Measurements from ENCODE around the gene CFH. TPM values are rescaled to one million over a fixed set of nuclear protein-coding genes. Genes with fewer than 3 reads are reported as not detected.

CFH gene
- total RNA-seq, 1 experiment from 2014 or later: 2.2 TPM

GRCh38 chr1:196685506-196685905 lies 33.7 kb downstream of the CFH start:
- Histone ChIP-seq H3K27ac (ENCODE audit: low read depth, low read length, poor library complexity, severe bottlenecking) (no peak overlapping the region), H3K9me3 (ENCODE audit: low read depth, low read length, poor library complexity, severe bottlenecking) (no peaks in the 10 kb centered on the region), H3K27me3 (replicated peaks; ENCODE audit: insufficient read depth, low read depth, low read length, poor library complexity) (no peaks in the 10 kb centered on the region), H3K4me3 (ENCODE audit: low read depth, low read length, poor library complexity, severe bottlenecking) (no peak overlapping the region), H3K4me1 (ENCODE audit: insufficient read depth, low read length, poor library complexity, severe bottlenecking) (no peaks in the 10 kb centered on the region), H3K36me3 (ENCODE audit: insufficient read depth, low read length, poor library complexity, severe bottlenecking) (no peaks in the 10 kb centered on the region)
- DNase-seq (ENCODE audit: low spot score): no peak
- POLR2A ChIA-PET (ENCODE audit: low non-redundant PET): no interaction called here
- CTCF ChIA-PET: no interaction called here
- TF ChIP-seq EZH2 (IDR thresholded peaks at IDR 0.05; ENCODE audit: borderline replicate concordance, low read depth, low read length, poor library complexity, severe bottlenecking) (no peak), CTCF (conservative IDR thresholded peaks at IDR 0.05; ENCODE audit: low read depth, low read length) (no peak)
- no TSS peak for BruUV-seq (replicated peaks)
- intact Hi-C loops (cut with micrococcal nuclease; ENCODE audit: unreplicated experiment): no loop called here

GRCh38 chr1:196689001-196689400 lies 37.2 kb downstream of the CFH start:
- ChIA-PET CTCF (no interaction called here), POLR2A (ENCODE audit: low non-redundant PET) (no interaction called here)
- Histone ChIP-seq H3K4me3 (ENCODE audit: low read depth, low read length, poor library complexity, severe bottlenecking) (no peak overlapping the region), H3K9me3 (ENCODE audit: low read depth, low read length, poor library complexity, severe bottlenecking) (no peaks in the 10 kb centered on the region), H3K36me3 (ENCODE audit: insufficient read depth, low read length, poor library complexity, severe bottlenecking) (no peaks in the 10 kb centered on the region), H3K27ac (ENCODE audit: low read depth, low read length, poor library complexity, severe bottlenecking) (no peak overlapping the region), H3K4me1 (ENCODE audit: insufficient read depth, low read length, poor library complexity, severe bottlenecking) (no peaks in the 10 kb centered on the region), H3K27me3 (replicated peaks; ENCODE audit: insufficient read depth, low read depth, low read length, poor library complexity) (no peaks in the 10 kb centered on the region)
- DNase-seq (ENCODE audit: low spot score): no peak
- no TSS peak for BruUV-seq (replicated peaks)
- intact Hi-C loops (cut with micrococcal nuclease; ENCODE audit: unreplicated experiment): no loop called here
- TF ChIP-seq EZH2 (IDR thresholded peaks at IDR 0.05; ENCODE audit: borderline replicate concordance, low read depth, low read length, poor library complexity, severe bottlenecking): no peak
- no peak for TF ChIP-seq CTCF (conservative IDR thresholded peaks at IDR 0.05; ENCODE audit: low read depth, low read length)

GRCh38 chr1:196690582-196690981 lies 38.7 kb downstream of the CFH start:
- no peak for DNase-seq (ENCODE audit: low spot score)
- no peaks in the 10 kb centered on the region for H3K36me3 ChIP-seq (ENCODE audit: insufficient read depth, low read length, poor library complexity, severe bottlenecking)
- CTCF ChIA-PET: no interaction called here
- no peaks in the 10 kb centered on the region for H3K9me3 ChIP-seq (ENCODE audit: low read depth, low read length, poor library complexity, severe bottlenecking)
- POLR2A ChIA-PET (ENCODE audit: low non-redundant PET): no interaction called here
- no TSS peak for BruUV-seq (replicated peaks)
- no peak overlapping the region for H3K4me3 ChIP-seq (ENCODE audit: low read depth, low read length, poor library complexity, severe bottlenecking)
- no peak overlapping the region for H3K27ac ChIP-seq (ENCODE audit: low read depth, low read length, poor library complexity, severe bottlenecking)
- intact Hi-C loops (cut with micrococcal nuclease; ENCODE audit: unreplicated experiment): no loop called here
- TF ChIP-seq EZH2 (IDR thresholded peaks at IDR 0.05; ENCODE audit: borderline replicate concordance, low read depth, low read length, poor library complexity, severe bottlenecking): no peak
- TF ChIP-seq CTCF (conservative IDR thresholded peaks at IDR 0.05; ENCODE audit: low read depth, low read length): no peak
- H3K27me3 ChIP-seq (replicated peaks; ENCODE audit: insufficient read depth, low read depth, low read length, poor library complexity): no peaks in the 10 kb centered on the region
- no peaks in the 10 kb centered on the region for H3K4me1 ChIP-seq (ENCODE audit: insufficient read depth, low read length, poor library complexity, severe bottlenecking)

All from A673 (cell line).